Amniotic stem cell (primary cell): ENCODE results near the gene HAPLN3.
"Not testable (repeated sequence)": the region's sequence is repeated elsewhere in the genome, so short reads cannot be mapped to it uniquely, and the experiment has no call there.

ENCODE experiments used
- DNase-seq: peaks from one replicate; lab custom pipeline; 2025; lab: John Stamatoyannopoulos, UW

HAPLN3 gene

GRCh38 chr15:88894819-88895767, at the start of gene HAPLN3:
Gene HAPLN3, minus strand, starts transcription at chr15:88895544. Its CDS starts 8,246 bp downstream, at chr15:88887298.
- no peak for DNase-seq

- no peak for DNase-seq
Measured at GRCh38 chr15:88940110-88940675, 44.8 kb upstream of the HAPLN3 start.

- no peak for DNase-seq
Measured at GRCh38 chr15:88939486-88939806, 44.1 kb upstream of the HAPLN3 start.

- DNase-seq = no peak
Measured at GRCh38 chr15:88938802-88939485, 43.6 kb upstream of the HAPLN3 start.

- DNase-seq = not testable (repeated sequence)
Measured at GRCh38 chr15:88934449-88934848, 39.1 kb upstream of the HAPLN3 start.

GRCh38 chr15:88932875-88933330, 37.6 kb upstream of the HAPLN3 start:
- no peak for DNase-seq

GRCh38 chr15:88932271-88932874, 37.0 kb upstream of the HAPLN3 start:
- DNase-seq = no peak

GRCh38 chr15:88930579-88930978, 35.2 kb upstream of the HAPLN3 start:
- DNase-seq = no peak

- not testable (repeated sequence) for DNase-seq
Measured at GRCh38 chr15:88929358-88930098, 34.2 kb upstream of the HAPLN3 start.

- not testable (repeated sequence) for DNase-seq
Measured at GRCh38 chr15:88928192-88928591, 32.8 kb upstream of the HAPLN3 start.

- DNase-seq = not testable (repeated sequence)
Measured at GRCh38 chr15:88925648-88926047, 30.3 kb upstream of the HAPLN3 start.

GRCh38 chr15:88920892-88921435, 25.6 kb upstream of the HAPLN3 start:
- peak; percentile 65 for DNase-seq

GRCh38 chr15:88920186-88920891, 25.0 kb upstream of the HAPLN3 start:
- no peak for DNase-seq

GRCh38 chr15:88918738-88919137, 23.4 kb upstream of the HAPLN3 start:
- peak; percentile 81 for DNase-seq

- DNase-seq = no peak
Measured at GRCh38 chr15:88917760-88918159, 22.4 kb upstream of the HAPLN3 start.

GRCh38 chr15:88915354-88915753, 20.0 kb upstream of the HAPLN3 start:
- DNase-seq = no peak

GRCh38 chr15:88913850-88914169, 18.5 kb upstream of the HAPLN3 start:
- no peak for DNase-seq

GRCh38 chr15:88913017-88913849, 17.9 kb upstream of the HAPLN3 start, which contains the start of gene MFGE8:
Gene MFGE8, minus strand, starts transcription at chr15:88913379. Its CDS starts 60 bp downstream, at chr15:88913319.
- peak; percentile 63 for DNase-seq

GRCh38 chr15:88912500-88912921, 17.2 kb upstream of the HAPLN3 start:
- no peak for DNase-seq

GRCh38 chr15:88911766-88912118, 16.4 kb upstream of the HAPLN3 start:
- no peak for DNase-seq
